HepG2 (cell line): ENCODE measurements around the gene PDPR. TPM values are rescaled to one million over a fixed set of nuclear protein-coding genes. Genes with fewer than 3 reads are reported as not detected.

ENCODE experiments used
- ATAC-seq: fragments of 200-7000 bp; cut with Tn5 transposase; 3 replicates; pipeline ENCODE4 v1.9.1; 2020; ENCODE audit warnings: mild to moderate bottlenecking, moderate library complexity
- BruUV-seq: library from RNA; stranded (reverse); fragments of 400-500 nt; replicated peaks from 2 replicates; lab custom pipeline; 2021; lab: Mats Ljungman, UMichigan
- CTCF ChIA-PET: fragments of 300-600 bp; formaldehyde crosslinking; extraction: SDS; loops from one replicate; lab custom pipeline; 2021; ENCODE audit warnings: low total read pairs, inconsistent platforms, low intra/inter-chr PET ratio; lab: Yijun Ruan, JAX
- POLR2A ChIA-PET: fragments of 350-600 bp; sonication (Branson Sonifier 250); formaldehyde crosslinking; loops from one replicate; lab custom pipeline; 2020; ENCODE audit warnings: antibody characterized with exemption, inconsistent platforms; lab: Yijun Ruan, JAX
- DNase-seq: peaks from one replicate; pipeline ENCODE4 v3.0.0-alpha.2; 2015; ENCODE audit warnings: low spot score
- FAIRE-seq: peaks from 3 replicates; lab custom pipeline; 2011; peaks lifted over from hg19 to GRCh38; lab: Jason Lieb, UNC
- H2AFZ ChIP-seq: one replicate; pipeline ENCODE4 v1.6.1; 2011; ENCODE audit warnings: low read length, inconsistent platforms
- H3K27ac ChIP-seq: fragments of 300-600 bp; 3 replicates; pipeline ENCODE4 v1.8.0; 2011; ENCODE audit warnings: mixed run types, mild to moderate bottlenecking, mixed read lengths, low read length, inconsistent platforms; ENCODE audit not compliant: insufficient read depth; ENCODE audit errors: extremely low read length
- H3K27me3 ChIP-seq, 2 experiments: fragments of 200-600 bp in 1 of 2; 2 replicates in 1 of 2; 3 replicates in 1 of 2; pipeline versions ENCODE4 v1.6.0 to v1.8.0; 2011; ENCODE audit warnings: low read length in 2 of 2, mild to moderate bottlenecking in 2 of 2, moderate library complexity in 2 of 2, inconsistent platforms in 1 of 2; ENCODE audit not compliant: insufficient read depth in 2 of 2, control insufficient read depth in 1 of 2
- H3K36me3 ChIP-seq, 2 experiments: fragments of 200-600 bp in 1 of 2; replicated peaks in 1 of 2; 2 replicates in 1 of 2; 3 replicates in 1 of 2; pipeline versions ENCODE4 v1.5.1 to v1.8.0; 2011; ENCODE audit warnings: low read length in 2 of 2, inconsistent platforms in 1 of 2; ENCODE audit not compliant: insufficient read depth in 2 of 2, control insufficient read depth in 1 of 2
- H3K4me1 ChIP-seq: 2 replicates; pipeline ENCODE4 v1.5.1; 2012; ENCODE audit warnings: low read length, inconsistent platforms; ENCODE audit not compliant: insufficient read depth
- H3K4me2 ChIP-seq: 2 replicates; pipeline ENCODE4 v1.6.0; 2011; ENCODE audit warnings: low read depth, low read length, inconsistent platforms
- H3K4me3 ChIP-seq, 3 experiments: fragments of 200-600 bp in 1 of 3; sonication (generic), shearing (Covaris generic) in 1 of 3; replicated peaks in 1 of 3; 2 replicates each; pipeline ENCODE4 v1.5.1; 2011 to 2016; ENCODE audit warnings: low read length in 3 of 3, inconsistent platforms in 2 of 3, low read depth in 2 of 3, mild to moderate bottlenecking in 2 of 3, control low read depth in 1 of 3, mixed read lengths in 1 of 3; ENCODE audit not compliant: insufficient read depth in 1 of 3
- H3K79me2 ChIP-seq: one replicate; pipeline ENCODE4 v1.6.1; 2011; ENCODE audit warnings: low read length, inconsistent platforms; ENCODE audit not compliant: insufficient read depth
- H3K9ac ChIP-seq: 2 replicates; pipeline ENCODE4 v1.6.0; 2011; ENCODE audit warnings: mild to moderate bottlenecking, low read depth, low read length, inconsistent platforms; ENCODE audit not compliant: insufficient read depth
- H3K9me3 ChIP-seq: 2 replicates; pipeline ENCODE4 v1.5.1; 2012; ENCODE audit warnings: mild to moderate bottlenecking, low read length
- H4K20me1 ChIP-seq: 2 replicates; pipeline ENCODE4 v1.6.0; 2011; ENCODE audit warnings: inconsistent platforms, mild to moderate bottlenecking, low read length, moderate library complexity; ENCODE audit not compliant: insufficient read depth
- BATF2 ChIP-seq: sonication (generic); formaldehyde crosslinking; IDR thresholded peaks from 2 replicates; pipeline ENCODE4 v1.8.0; 2022; ENCODE audit warnings: mild to moderate bottlenecking, missing genetic modification reagents, moderate library complexity
- FLYWCH1 ChIP-seq: sonication (generic); formaldehyde crosslinking; IDR thresholded peaks from 2 replicates; pipeline ENCODE4 v1.8.1; 2023; ENCODE audit warnings: mild to moderate bottlenecking, missing genetic modification reagents
- HHEX ChIP-seq: IDR thresholded peaks from 2 replicates; pipeline ENCODE4 v1.6.1; 2016; ENCODE audit warnings: control low read depth
- KMT2A ChIP-seq: sonication (generic); formaldehyde crosslinking; IDR thresholded peaks from 2 replicates; pipeline ENCODE4 v1.4.0; 2020; ENCODE audit warnings: missing genetic modification reagents
- LCORL ChIP-seq, 2 experiments: fragments of 450-650 bp in 1 of 2; sonication (generic) in 1 of 2; formaldehyde crosslinking in 1 of 2; IDR thresholded peaks; 2 replicates each; pipeline versions ENCODE4 v1.5.0 to v1.6.1; 2017 to 2020; ENCODE audit warnings: antibody characterized with exemption in 1 of 2, missing genetic modification reagents in 1 of 2
- SMARCE1 ChIP-seq: fragments of 450-650 bp; IDR thresholded peaks from 2 replicates; pipeline ENCODE4 v1.6.1; 2017; ENCODE audit warnings: borderline replicate concordance
- TEAD3 ChIP-seq: optimal IDR thresholded peaks from 2 replicates; pipeline ENCODE3; 2016; ENCODE audit warnings: borderline replicate concordance
- TRIM24 ChIP-seq: sonication (generic); formaldehyde crosslinking; IDR thresholded peaks from 2 replicates; pipeline ENCODE4 v1.8.0; 2022; ENCODE audit warnings: mild to moderate bottlenecking, missing genetic modification reagents
- ZBTB14 ChIP-seq: sonication (generic); formaldehyde crosslinking; IDR thresholded peaks from 2 replicates; pipeline ENCODE4 v1.4.0; 2020; ENCODE audit warnings: missing genetic modification reagents
- ZFP36L2 ChIP-seq: sonication (generic); formaldehyde crosslinking; IDR thresholded peaks from 2 replicates; pipeline ENCODE4 v1.4.0; 2020; ENCODE audit warnings: missing genetic modification reagents
- ZNF18 ChIP-seq: sonication (generic); formaldehyde crosslinking; IDR thresholded peaks from 2 replicates; pipeline ENCODE4 v1.8.0; 2022; ENCODE audit warnings: mild to moderate bottlenecking, missing genetic modification reagents; ENCODE audit not compliant: insufficient replicate concordance
- ZNF510 ChIP-seq: sonication (generic); formaldehyde crosslinking; IDR thresholded peaks from 2 replicates; pipeline ENCODE4 v1.4.0; 2020; ENCODE audit warnings: low read depth, mild to moderate bottlenecking, missing genetic modification reagents
- WGBS: methylation state at CpG from one replicate; pipeline ENCODE4 v1.1.6; 2017; ENCODE audit warnings: low lambda C conversion rate; 5-methylcytosine and 5-hydroxymethylcytosine counted together
- in situ Hi-C: cut with HindIII; loops from 2 replicates; pipeline ENCODE4 v1.10.0; 2017; ENCODE audit warnings: low pct_unique_long_range_greater_than_20kb; ENCODE audit not compliant: extremely low pct_ligation_motif_present
- intact Hi-C: fragments of 100-400 bp; cut with micrococcal nuclease; formaldehyde crosslinking; loops from one replicate; pipeline ENCODE4 v1.10.0; 2022; ENCODE audit not compliant: unreplicated experiment
- polyA plus RNA-seq, 8 experiments: library from polyadenylated mRNA; depleted of rRNA in 3 of 8; stranded (reverse) in 7 of 8; unstranded in 1 of 8; fragments of >200 nt; fragmentation: Illumina TruSeq in 4 of 8; extraction: Trizol in 4 of 8; gene quantifications; 2 replicates each; pipeline versions ENCODE4 v1.2.1 to v1.2.3, GENCODE V29; 2011 to 2016; ENCODE audit warnings: low read depth in 4 of 8, missing spikeins in 1 of 8, mixed read lengths in 1 of 8; ENCODE audit not compliant: insufficient read depth in 1 of 8
- total RNA-seq, 5 experiments: library from RNA; depleted of rRNA; stranded (reverse); fragments of >200 nt; fragmentation: Illumina TruSeq; extraction: Trizol; gene quantifications; 2 replicates each; pipeline ENCODE4 v1.2.3, GENCODE V29; 2016; ENCODE audit warnings: low read depth in 1 of 5

PDPR gene
- total and polyA plus RNA-seq, 2 of the 13 experiments (the other 11 are each of a cell fraction or from before 2014, with no cell fraction given): 19.5 to 29.9 TPM

- peaks cover 14 to 40% of the 10 kb centered on the region in 2 experiments for H3K36me3 ChIP-seq
- DNase-seq: no peak
Measured at GRCh38 chr16:70160821-70161220, 46.7 kb downstream of the PDPR start.

More at GRCh38 chr16:70160821-70161220, 46.7 kb downstream of the PDPR start:
- Histone ChIP-seq H3K4me2 (no peak overlapping the region), H3K4me1 (peaks cover 73% of the 10 kb centered on the region), H3K27me3 (no peaks in the 10 kb centered on the region), H3K79me2 (no peaks in the 10 kb centered on the region), H3K4me3 (no peak overlapping the region), H3K9ac (no peak overlapping the region), H3K9me3 (no peaks in the 10 kb centered on the region), H3K27ac (no peak overlapping the region), H2AFZ (no peak overlapping the region), H4K20me1 (no peaks in the 10 kb centered on the region)
- no peak for FAIRE-seq
- no peak for ATAC-seq
- in situ Hi-C loops (loop anchor here (10.0 kb wide), 1 partner anchor 94 kb away; the partner anchor contains the start of gene EXOSC6), intact Hi-C loops (no loop called here)
- 96% methylated on average over 6 of the region's 6 CpGs for WGBS
- CTCF ChIA-PET: no interaction called here
- TF ChIP-seq BATF2: no peak
- no peak for TF ChIP-seq SMARCE1
- TF ChIP-seq TRIM24 (CRISPR knock-in tag): no peak
- no peak for TF ChIP-seq ZFP36L2 (CRISPR knock-in tag)
- no peak for TF ChIP-seq ZBTB14 (CRISPR knock-in tag)
- no peak for TF ChIP-seq ZNF18 (CRISPR knock-in tag)
- TF ChIP-seq LCORL (IDR thresholded peaks at IDR 0.05): no peak
- TF ChIP-seq LCORL (CRISPR knock-in tag; IDR thresholded peaks at IDR 0.05): no peak
- no peak for TF ChIP-seq FLYWCH1
- TF ChIP-seq HHEX (CRISPR knock-in tag): no peak
- TF ChIP-seq ZNF510 (CRISPR knock-in tag): no peak
- TF ChIP-seq KMT2A (CRISPR knock-in tag): no peak
- no peak for TF ChIP-seq TEAD3 (CRISPR knock-in tag)
- TF ChIP-seq, all 625 proteins: peak for 0
- POLR2A ChIA-PET: interaction anchor here (2.3 kb wide), 1 partner anchor 8 kb away, joined by 12 read pairs; no protein-coding TSS in a partner anchor
- BruUV-seq: no TSS peak
